Suppressor macrophage treated with lipopolysaccharide for 1 hour (primary cell): ENCODE measurements around the gene C3orf80.
A peak's percentile ranks its signal among the peaks of the same experiment; 100 is the strongest.
"Not testable (repeated sequence)": the region's sequence is repeated elsewhere in the genome, so short reads cannot be mapped to it uniquely, and the experiment has no call there.

Experiments
- DNase-seq, 3 donors: peaks; one replicate each; pipeline ENCODE4 v3.0.0-alpha.2; 2020 to 2022

Gene C3orf80

GRCh38 chr3:160225176-160226025, at the start of gene C3orf80:
Gene C3orf80 (plus strand): TSS chr3:160225422. CDS start chr3:160225636, 214 bp downstream.
- DNase-seq: peak; percentile 62 to 80 (median 65)

- DNase-seq: no peak
Measured at GRCh38 chr3:160176923-160177322, 48.3 kb upstream of the C3orf80 start.

GRCh38 chr3:160178661-160179060, 46.6 kb upstream of the C3orf80 start:
- not testable (repeated sequence) for DNase-seq

GRCh38 chr3:160179403-160179802, 45.8 kb upstream of the C3orf80 start:
- DNase-seq: not testable (repeated sequence)

GRCh38 chr3:160179906-160180305, 45.3 kb upstream of the C3orf80 start:
- DNase-seq: no peak

- peak; percentile 21 to 38 (median 27) for DNase-seq
Measured at GRCh38 chr3:160180581-160181216, 44.5 kb upstream of the C3orf80 start.

- DNase-seq: peak; percentile 48 to 91 (median 89)
Measured at GRCh38 chr3:160183345-160184076, 41.7 kb upstream of the C3orf80 start.

GRCh38 chr3:160184655-160185054, 40.6 kb upstream of the C3orf80 start:
- DNase-seq: peak; percentile 53 to 81 (median 72)

GRCh38 chr3:160185751-160186150, 39.5 kb upstream of the C3orf80 start:
- DNase-seq: no peak

GRCh38 chr3:160187288-160187687, 37.9 kb upstream of the C3orf80 start:
- no peak for DNase-seq

- no peak for DNase-seq
Measured at GRCh38 chr3:160192310-160193029, 32.8 kb upstream of the C3orf80 start.

- no peak for DNase-seq
Measured at GRCh38 chr3:160193644-160194192, 31.5 kb upstream of the C3orf80 start.

- no peak for DNase-seq
Measured at GRCh38 chr3:160194438-160194837, 30.8 kb upstream of the C3orf80 start.

GRCh38 chr3:160195106-160195505, 30.1 kb upstream of the C3orf80 start:
- DNase-seq: no peak

GRCh38 chr3:160196511-160197104, 28.6 kb upstream of the C3orf80 start:
- DNase-seq: no peak

GRCh38 chr3:160199108-160199507, 26.1 kb upstream of the C3orf80 start:
- no peak for DNase-seq

GRCh38 chr3:160200353-160200752, 24.9 kb upstream of the C3orf80 start:
- peak; percentile 29 to 46 (median 32) for DNase-seq

- peak; percentile 53 to 71 (median 61) for DNase-seq
Measured at GRCh38 chr3:160204396-160205011, 20.7 kb upstream of the C3orf80 start.

GRCh38 chr3:160205606-160206005, 19.6 kb upstream of the C3orf80 start:
- no peak for DNase-seq

GRCh38 chr3:160210341-160210740, 14.9 kb upstream of the C3orf80 start:
- peak in 2 of 3 donors; percentile 40 to 43 for DNase-seq

- peak; percentile 70 to 79 (median 76) for DNase-seq
Measured at GRCh38 chr3:160210799-160211221, 14.4 kb upstream of the C3orf80 start.
